PFSK-1 (cell line): Measurements from ENCODE around the gene PCBP3.

Experiments used
- FOXP2 ChIP-seq: optimal IDR thresholded peaks from 2 replicates; pipeline ENCODE3; 2011; ENCODE audit warnings: borderline replicate concordance, control low read depth, inconsistent platforms; ENCODE audit not compliant: insufficient read depth; ENCODE audit errors: extremely low read length, extremely low read depth
- POLR2AphosphoS5 ChIP-seq: IDR thresholded peaks from 2 replicates; pipeline ENCODE4 v1.6.1; 2012; ENCODE audit warnings: low read depth, mild to moderate bottlenecking, control low read depth, low read length, moderate library complexity
- REST ChIP-seq, 2 experiments: IDR thresholded peaks; 2 replicates each; pipeline versions ENCODE4 v1.6.1 to v1.8.0; 2011 to 2012; ENCODE audit warnings: low read depth in 2 of 2, low read length in 2 of 2, control low read depth in 1 of 2, inconsistent platforms in 1 of 2, mild to moderate bottlenecking in 1 of 2, moderate library complexity in 1 of 2; ENCODE audit not compliant: insufficient read depth in 1 of 2
- SIN3A ChIP-seq: IDR thresholded peaks from 2 replicates; pipeline ENCODE4 v1.6.1; 2012; ENCODE audit warnings: mild to moderate bottlenecking, low read length, moderate library complexity, borderline replicate concordance; ENCODE audit not compliant: insufficient read depth
- TAF1 ChIP-seq: IDR thresholded peaks from 2 replicates; pipeline ENCODE4 v1.6.1; 2012; ENCODE audit warnings: low read length, control low read depth, borderline replicate concordance; ENCODE audit not compliant: insufficient read depth

PCBP3 gene

GRCh38 chr21:45885597-45885929 is 242.0 kb downstream of the PCBP3 start:
- TF ChIP-seq POLR2AphosphoS5, result no peak
- no peak for TF ChIP-seq FOXP2
- TF ChIP-seq SIN3A, result no peak
- TF ChIP-seq TAF1, result no peak
- TF ChIP-seq REST (IDR thresholded peaks at IDR 0.05; ENCODE audit: insufficient read depth in 1 of 2, low read depth in 2 of 2, low read length in 2 of 2), result no peak

GRCh38 chr21:45886610-45887026 is 243.1 kb downstream of the PCBP3 start:
- TF ChIP-seq POLR2AphosphoS5 (no peak), REST (IDR thresholded peaks at IDR 0.05; ENCODE audit: insufficient read depth in 1 of 2, low read depth in 2 of 2, low read length in 2 of 2) (no peak), TAF1 (no peak), SIN3A (no peak), FOXP2 (no peak)

- TF ChIP-seq TAF1 (no peak), REST (IDR thresholded peaks at IDR 0.05; ENCODE audit: insufficient read depth in 1 of 2, low read depth in 2 of 2, low read length in 2 of 2) (no peak), FOXP2 (no peak), SIN3A (no peak), POLR2AphosphoS5 (no peak)
These were observed 243.6 kb downstream of the PCBP3 start for GRCh38 chr21:45887120-45887611.

- no peak for TF ChIP-seq TAF1
- no peak for TF ChIP-seq SIN3A
- TF ChIP-seq POLR2AphosphoS5, result no peak
- TF ChIP-seq FOXP2, result no peak
- TF ChIP-seq REST (IDR thresholded peaks at IDR 0.05; ENCODE audit: insufficient read depth in 1 of 2, low read depth in 2 of 2, low read length in 2 of 2), result no peak
These were observed 244.3 kb downstream of the PCBP3 start for GRCh38 chr21:45887788-45888187.

DNA sequence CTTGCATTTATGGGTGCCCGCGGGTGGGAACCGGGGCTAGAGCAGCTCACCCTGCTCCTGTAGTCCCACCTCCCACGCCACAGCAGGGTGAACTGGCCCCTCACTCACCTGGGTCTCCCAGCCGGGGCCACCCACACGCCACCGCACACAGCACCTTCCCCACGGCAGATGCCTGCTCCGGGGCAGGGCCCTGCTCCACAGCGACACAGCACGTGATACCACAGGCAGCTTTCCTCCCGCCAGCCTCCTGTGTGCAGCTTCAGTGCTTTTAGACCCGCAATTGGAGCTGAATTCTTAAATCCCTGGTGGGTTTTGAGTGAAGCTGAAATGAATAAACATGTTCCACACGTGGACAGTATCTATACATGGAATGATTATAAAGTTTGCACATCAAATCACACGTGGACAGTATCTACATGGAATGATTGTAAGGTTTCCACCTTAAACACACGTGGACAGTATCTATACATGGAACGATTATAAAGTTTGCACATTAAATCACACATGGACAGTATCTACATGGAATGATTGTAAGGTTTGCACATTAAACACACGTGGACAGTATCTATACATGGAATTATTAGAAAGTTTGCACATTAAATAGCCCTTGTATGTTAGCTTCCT is 245.0 kb downstream of the PCBP3 start:
- TF ChIP-seq REST (IDR thresholded peaks at IDR 0.05; ENCODE audit: insufficient read depth in 1 of 2, low read depth in 2 of 2, low read length in 2 of 2) (no peak), POLR2AphosphoS5 (no peak)
